CD4-positive, alpha-beta T cell (primary cell): ENCODE measurements around the gene TTLL12. TPM values are rescaled to one million over a fixed set of nuclear protein-coding genes. Genes with fewer than 3 reads are reported as not detected.

Experiments
- ATAC-seq: fragments of 200-7000 bp; cut with Tn5 transposase; one replicate; pipeline ENCODE4 v1.10.0; 2022; ENCODE audit warnings: mild to moderate bottlenecking; ENCODE audit not compliant: poor library complexity
- CTCF ChIA-PET: fragments of 350-600 bp; sonication (Branson Sonifier 250); formaldehyde crosslinking; loops from one replicate; lab custom pipeline; 2021; ENCODE audit warnings: antibody characterized with exemption, inconsistent platforms; lab: Charles Lee
- POLR2A ChIA-PET: fragments of 350-600 bp; sonication (Branson Sonifier 250); formaldehyde crosslinking; loops from one replicate; lab custom pipeline; 2021; ENCODE audit warnings: antibody characterized with exemption, inconsistent platforms; lab: Charles Lee
- DNase-seq, 14 experiments: peaks; one replicate each; pipeline ENCODE4 v3.0.0-alpha.2; 2013 to 2020; ENCODE audit warnings: mixed read lengths in 2 of 14
- H3K27ac ChIP-seq, 2 donors: one replicate each; pipeline versions ENCODE4 v1.5.1 to v1.7.0; 2013; ENCODE audit warnings: low read length in 2 of 2, low read depth in 1 of 2, mild to moderate bottlenecking in 1 of 2
- H3K27me3 ChIP-seq, 2 experiments: 1 replicate in 1 of 2; 2 replicates in 1 of 2; pipeline versions ENCODE4 v1.6.1 to v1.7.0; 2013; ENCODE audit warnings: low read length in 2 of 2, control low read depth in 1 of 2, mild to moderate bottlenecking in 1 of 2, moderate library complexity in 1 of 2; ENCODE audit not compliant: insufficient read depth in 2 of 2, control insufficient read depth in 1 of 2
- H3K36me3 ChIP-seq: one replicate; pipeline ENCODE4 v1.6.1; 2013; ENCODE audit warnings: low read length, control low read depth; ENCODE audit not compliant: insufficient read depth
- H3K4me1 ChIP-seq: one replicate; pipeline ENCODE4 v1.6.1; 2013; ENCODE audit warnings: low read length, control low read depth; ENCODE audit not compliant: insufficient read depth
- H3K4me3 ChIP-seq: one replicate; pipeline ENCODE4 v1.5.1; 2013; ENCODE audit warnings: mild to moderate bottlenecking, low read length, moderate library complexity
- H3K9me3 ChIP-seq, 2 experiments: 1 replicate in 1 of 2; 2 replicates in 1 of 2; pipeline versions ENCODE4 v1.6.1 to v1.7.0; 2013; ENCODE audit warnings: low read length in 2 of 2, mild to moderate bottlenecking in 2 of 2, control low read depth in 1 of 2, moderate library complexity in 1 of 2; ENCODE audit not compliant: control insufficient read depth in 1 of 2, insufficient read depth in 1 of 2
- H3K27ac Mint-ChIP-seq: one replicate; pipeline ENCODE4 v1.8.0; 2020; ENCODE audit warnings: mixed read lengths
- H3K27me3 Mint-ChIP-seq: one replicate; pipeline ENCODE4 v1.8.0; 2021; ENCODE audit warnings: mixed read lengths
- H3K36me3 Mint-ChIP-seq: one replicate; pipeline ENCODE4 v1.8.0; 2021; ENCODE audit warnings: low read depth, mixed read lengths
- H3K4me1 Mint-ChIP-seq: one replicate; pipeline ENCODE4 v1.8.0; 2021; ENCODE audit warnings: low read depth, mixed read lengths
- H3K4me3 Mint-ChIP-seq: one replicate; pipeline ENCODE4 v1.8.0; 2020; ENCODE audit warnings: mild to moderate bottlenecking, mixed read lengths
- H3K9me3 Mint-ChIP-seq: one replicate; pipeline ENCODE4 v1.8.0; 2020; ENCODE audit warnings: mixed read lengths
- CTCF ChIP-seq: fragments of 200-600 bp; IDR thresholded peaks from one replicate; pipeline ENCODE4 v1.8.0; 2022; ENCODE audit warnings: antibody characterized with exemption, mild to moderate bottlenecking
- intact Hi-C, 2 experiments: fragments of 100-400 bp; cut with DNase I in 1 of 2; cut with micrococcal nuclease in 1 of 2; formaldehyde crosslinking; loops; one replicate each; pipeline versions ENCODE4 v1.15.1 to v1.9.0; 2023 to 2025; cut with DNase I, micrococcal nuclease
- total RNA-seq, 174 experiments: library from RNA in 2 of 174; stranded (reverse) in 2 of 174; gene quantifications; one replicate each; pipeline ENCODE4 v1.2.3 and lab custom pipeline; 2021 to 2026

The TTLL12 gene
- total RNA-seq, 2 experiments from 2014 or later = 5.0 to 6.6 TPM

- no peaks in the 10 kb centered on the region for H3K9me3 Mint-ChIP-seq
- TF ChIP-seq CTCF = no peak
- ChIA-PET POLR2A (no interaction called here), CTCF (interaction anchor here (1.6 kb wide), 1 partner anchor 112 kb away, joined by 4 read pairs; no protein-coding TSS in a partner anchor)
- H3K27ac Mint-ChIP-seq = no peak overlapping the region
- no peaks in the 10 kb centered on the region for H3K36me3 Mint-ChIP-seq
- H3K27me3 Mint-ChIP-seq = peaks cover 6% of the 10 kb centered on the region
- Histone ChIP-seq H3K27ac (no peak overlapping the region), H3K4me1 (peaks cover 6% of the 10 kb centered on the region), H3K27me3 (no peaks in the 10 kb centered on the region), H3K36me3 (no peaks in the 10 kb centered on the region), H3K9me3 (no peaks in the 10 kb centered on the region), H3K4me3 (no peak overlapping the region)
- no peak for ATAC-seq
- no peak for DNase-seq
- H3K4me1 Mint-ChIP-seq = peaks cover 5% of the 10 kb centered on the region
- H3K4me3 Mint-ChIP-seq = no peak overlapping the region
- intact Hi-C loops = loop anchor here in 1 of 2 experiments (5.0 kb wide), 2 partner anchors 38 to 1393 kb away; no protein-coding TSS in a partner anchor
Observed at GRCh38 chr22:43234264-43234988, 47.5 kb upstream of the TTLL12 start.

- DNase-seq (no peak), ATAC-seq (no peak)
- ChIA-PET POLR2A (no interaction called here), CTCF (interaction anchor here (3.5 kb wide), 1 partner anchor 113 kb away, joined by 30 read pairs; no protein-coding TSS in a partner anchor)
- Histone ChIP-seq H3K9me3 (no peaks in the 10 kb centered on the region), H3K36me3 (no peaks in the 10 kb centered on the region), H3K27me3 (no peaks in the 10 kb centered on the region), H3K27ac (no peak overlapping the region), H3K4me1 (peaks cover 6% of the 10 kb centered on the region), H3K4me3 (no peak overlapping the region)
- intact Hi-C loops = loop anchor here in 1 of 2 experiments (5.0 kb wide), 2 partner anchors 39 to 1394 kb away; no protein-coding TSS in a partner anchor
- Mint-ChIP-seq H3K36me3 (no peaks in the 10 kb centered on the region), H3K9me3 (no peaks in the 10 kb centered on the region), H3K4me3 (no peak overlapping the region), H3K27me3 (peaks cover 6% of the 10 kb centered on the region), H3K27ac (no peak overlapping the region), H3K4me1 (peaks cover 5% of the 10 kb centered on the region)
- no peak for TF ChIP-seq CTCF
Observed at GRCh38 chr22:43233529-43233928, 46.6 kb upstream of the TTLL12 start.

GRCh38 chr22:43232445-43232844 lies 45.5 kb upstream of the TTLL12 start:
- no peak for ATAC-seq
- H3K9me3 Mint-ChIP-seq = no peaks in the 10 kb centered on the region
- POLR2A ChIA-PET = interaction anchor here (1.5 kb wide), 1 partner anchor 45 kb away, joined by 3 read pairs; no protein-coding TSS in a partner anchor
- no peak for DNase-seq
- Histone ChIP-seq H3K9me3 (no peaks in the 10 kb centered on the region), H3K4me3 (no peak overlapping the region), H3K27me3 (no peaks in the 10 kb centered on the region), H3K27ac (no peak overlapping the region), H3K36me3 (no peaks in the 10 kb centered on the region), H3K4me1 (peaks cover 6% of the 10 kb centered on the region)
- no peak overlapping the region for H3K4me3 Mint-ChIP-seq
- intact Hi-C loops = loop anchor here in 1 of 2 experiments (5.0 kb wide), 2 partner anchors 40 to 1395 kb away; no protein-coding TSS in a partner anchor
- H3K27me3 Mint-ChIP-seq = peaks cover 6% of the 10 kb centered on the region
- peaks cover 5% of the 10 kb centered on the region for H3K4me1 Mint-ChIP-seq
- CTCF ChIA-PET = interaction anchor here (1.1 to 3.5 kb wide), 2 partner anchors 114 to 153 kb away, joined by 4 to 30 read pairs; no protein-coding TSS in a partner anchor
- H3K36me3 Mint-ChIP-seq = no peaks in the 10 kb centered on the region
- no peak for TF ChIP-seq CTCF
- H3K27ac Mint-ChIP-seq = no peak overlapping the region
